ENCODE data around the gene DEFB123. TPM values are rescaled to one million over a fixed set of nuclear protein-coding genes. Genes with fewer than 3 reads are reported as not detected.

DEFB123 gene
- total and polyA plus RNA-seq, 2 experiments from 2014 or later: not detected

DNA sequence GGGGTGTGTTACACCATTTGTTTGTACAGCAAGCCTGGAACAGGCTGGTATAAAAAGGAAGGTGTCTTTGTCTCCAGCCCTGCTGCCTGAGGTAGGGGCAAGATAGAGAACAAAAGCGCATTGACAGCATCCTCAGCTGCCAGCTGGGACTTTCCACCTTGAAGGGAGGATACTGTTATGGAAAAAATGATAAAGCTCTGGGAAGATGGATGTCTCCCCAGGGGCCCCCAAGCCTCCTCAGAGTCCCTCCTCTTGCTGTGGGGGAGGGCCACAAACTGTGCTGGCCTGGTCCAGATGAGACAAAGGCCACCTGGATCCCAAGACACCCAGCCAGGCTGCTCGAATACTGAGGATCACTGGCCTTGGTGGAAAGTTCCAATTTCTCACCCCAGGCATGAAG, 47.7 kb downstream of the DEFB123 start:
- no peaks in the 10 kb centered on the region for H3K9me3 ChIP-seq (ENCODE audit: low read depth)
- no peak overlapping the region for H3K4me3 ChIP-seq
- no peaks in the 10 kb centered on the region for H3K36me3 ChIP-seq
- DNase-seq (ENCODE audit: low read depth in 1 of 2, low spot score in 1 of 2): no peak
- no peak overlapping the region for H3K27ac ChIP-seq
- H3K4me1 ChIP-seq (ENCODE audit: low read depth): no peaks in the 10 kb centered on the region
- H3K27me3 ChIP-seq: no peaks in the 10 kb centered on the region
- TF ChIP-seq, protein P1, sequence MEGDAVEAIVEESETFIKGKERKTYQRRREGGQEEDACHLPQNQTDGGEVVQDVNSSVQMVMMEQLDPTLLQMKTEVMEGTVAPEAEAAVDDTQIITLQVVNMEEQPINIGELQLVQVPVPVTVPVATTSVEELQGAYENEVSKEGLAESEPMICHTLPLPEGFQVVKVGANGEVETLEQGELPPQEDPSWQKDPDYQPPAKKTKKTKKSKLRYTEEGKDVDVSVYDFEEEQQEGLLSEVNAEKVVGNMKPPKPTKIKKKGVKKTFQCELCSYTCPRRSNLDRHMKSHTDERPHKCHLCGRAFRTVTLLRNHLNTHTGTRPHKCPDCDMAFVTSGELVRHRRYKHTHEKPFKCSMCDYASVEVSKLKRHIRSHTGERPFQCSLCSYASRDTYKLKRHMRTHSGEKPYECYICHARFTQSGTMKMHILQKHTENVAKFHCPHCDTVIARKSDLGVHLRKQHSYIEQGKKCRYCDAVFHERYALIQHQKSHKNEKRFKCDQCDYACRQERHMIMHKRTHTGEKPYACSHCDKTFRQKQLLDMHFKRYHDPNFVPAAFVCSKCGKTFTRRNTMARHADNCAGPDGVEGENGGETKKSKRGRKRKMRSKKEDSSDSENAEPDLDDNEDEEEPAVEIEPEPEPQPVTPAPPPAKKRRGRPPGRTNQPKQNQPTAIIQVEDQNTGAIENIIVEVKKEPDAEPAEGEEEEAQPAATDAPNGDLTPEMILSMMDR (IDR thresholded peaks at IDR 0.05; ENCODE audit: low read depth, low read length): no peak

- H3K4me1 ChIP-seq (ENCODE audit: low read depth): no peaks in the 10 kb centered on the region
- H3K4me3 ChIP-seq: no peak overlapping the region
- DNase-seq (ENCODE audit: low read depth in 1 of 2, low spot score in 1 of 2): no peak
- TF ChIP-seq, protein P1 (IDR thresholded peaks at IDR 0.05; ENCODE audit: low read depth, low read length): no peak
- no peak overlapping the region for H3K27ac ChIP-seq
- no peaks in the 10 kb centered on the region for H3K27me3 ChIP-seq
- H3K36me3 ChIP-seq: no peaks in the 10 kb centered on the region
- H3K9me3 ChIP-seq (ENCODE audit: low read depth): no peaks in the 10 kb centered on the region
These were observed 48.7 kb downstream of the DEFB123 start for GRCh38 chr20:31489152-31489551.

DNA sequence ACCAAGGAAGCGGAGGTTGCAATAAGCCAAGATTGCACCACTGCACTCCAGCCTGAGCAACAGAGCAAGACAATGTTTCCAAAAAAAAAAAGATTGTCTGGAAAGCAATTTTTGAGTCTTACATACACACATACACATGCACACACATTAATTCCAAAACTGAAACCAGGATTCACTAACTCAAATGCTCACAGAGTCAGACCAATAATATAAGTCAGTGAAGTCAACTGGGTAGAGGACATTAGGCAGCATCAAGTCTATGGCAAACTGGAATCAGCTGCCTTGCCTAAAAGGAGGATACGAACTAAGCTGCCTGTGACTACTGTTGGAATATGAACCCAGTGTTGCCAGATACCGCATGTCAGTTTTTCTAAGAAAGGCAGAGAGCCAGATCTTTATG, 50.3 kb downstream of the DEFB123 start:
- Histone ChIP-seq H3K4me3 (no peak overlapping the region), H3K4me1 (ENCODE audit: low read depth) (no peaks in the 10 kb centered on the region), H3K9me3 (ENCODE audit: low read depth) (no peaks in the 10 kb centered on the region), H3K36me3 (no peaks in the 10 kb centered on the region), H3K27me3 (no peaks in the 10 kb centered on the region), H3K27ac (no peak overlapping the region)
- TF ChIP-seq, protein P1 (IDR thresholded peaks at IDR 0.05; ENCODE audit: low read depth, low read length): no peak
- no peak for DNase-seq (ENCODE audit: low read depth in 1 of 2, low spot score in 1 of 2)

GRCh38 chr20:31494131-31494530, 53.7 kb downstream of the DEFB123 start:
- no peaks in the 10 kb centered on the region for H3K9me3 ChIP-seq (ENCODE audit: low read depth)
- no peaks in the 10 kb centered on the region for H3K4me1 ChIP-seq (ENCODE audit: low read depth)
- DNase-seq (ENCODE audit: low read depth in 1 of 2, low spot score in 1 of 2): peak in 1 of 2 donors; percentile 73
- TF ChIP-seq, protein P1 (IDR thresholded peaks at IDR 0.05; ENCODE audit: low read depth, low read length): peak; percentile 58
- no peak overlapping the region for H3K4me3 ChIP-seq
- no peaks in the 10 kb centered on the region for H3K36me3 ChIP-seq
- no peak overlapping the region for H3K27ac ChIP-seq
- no peaks in the 10 kb centered on the region for H3K27me3 ChIP-seq

DNA sequence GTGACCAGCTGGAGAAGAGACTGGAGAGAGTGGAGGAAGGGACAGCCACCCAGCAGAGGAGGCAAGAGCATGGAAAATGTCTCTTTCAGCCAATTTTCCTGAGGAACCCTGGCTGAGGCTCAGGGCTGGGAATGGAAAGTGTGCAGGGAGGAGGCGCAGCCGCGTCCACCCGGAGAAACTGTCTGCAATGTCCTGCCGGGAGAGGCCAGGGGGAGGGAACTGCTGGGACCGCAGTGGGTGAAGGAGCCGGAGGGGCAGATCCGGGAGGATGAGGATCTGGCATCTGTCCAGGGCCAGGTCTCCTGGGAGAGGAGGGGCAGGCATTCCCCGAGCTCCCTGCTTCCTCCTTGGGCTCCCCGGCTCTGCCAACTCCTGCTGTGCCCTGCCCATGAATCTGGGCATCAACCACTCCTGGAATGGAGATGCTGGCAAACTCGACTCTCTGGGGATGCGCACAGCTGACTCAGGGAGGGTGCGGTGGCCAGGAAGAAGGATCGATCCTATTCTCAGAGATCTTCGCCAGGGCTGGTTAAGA, 56.4 kb downstream of the DEFB123 start:
- Histone ChIP-seq H3K4me3 (no peak overlapping the region), H3K4me1 (ENCODE audit: low read depth) (no peaks in the 10 kb centered on the region), H3K27me3 (no peaks in the 10 kb centered on the region), H3K9me3 (ENCODE audit: low read depth) (no peaks in the 10 kb centered on the region), H3K27ac (no peak overlapping the region), H3K36me3 (no peaks in the 10 kb centered on the region)
- DNase-seq (ENCODE audit: low read depth in 1 of 2, low spot score in 1 of 2): peak in 1 of 2 donors; percentile 77
- TF ChIP-seq, protein P1 (IDR thresholded peaks at IDR 0.05; ENCODE audit: low read depth, low read length): no peak

Data from cardiac muscle cell (in vitro differentiated cells and primary cell).